D721Med (cell line): ENCODE measurements around the gene IFI27L1.

ENCODE experiments used
- DNase-seq: peaks from one replicate; pipeline ENCODE4 v3.0.0; 2011; ENCODE audit warnings: low spot score; ENCODE audit not compliant: insufficient read length
- FAIRE-seq: peaks from 2 replicates; lab custom pipeline; 2011; peaks lifted over from hg19 to GRCh38; lab: Jason Lieb, UNC
- TF ChIP-seq, protein P1 (sequence below): IDR thresholded peaks from 2 replicates; pipeline ENCODE4 v1.5.1; 2012; ENCODE audit warnings: mild to moderate bottlenecking, control low read depth; ENCODE audit not compliant: insufficient read depth; ENCODE audit errors: missing control alignments

The IFI27L1 gene

DNA sequence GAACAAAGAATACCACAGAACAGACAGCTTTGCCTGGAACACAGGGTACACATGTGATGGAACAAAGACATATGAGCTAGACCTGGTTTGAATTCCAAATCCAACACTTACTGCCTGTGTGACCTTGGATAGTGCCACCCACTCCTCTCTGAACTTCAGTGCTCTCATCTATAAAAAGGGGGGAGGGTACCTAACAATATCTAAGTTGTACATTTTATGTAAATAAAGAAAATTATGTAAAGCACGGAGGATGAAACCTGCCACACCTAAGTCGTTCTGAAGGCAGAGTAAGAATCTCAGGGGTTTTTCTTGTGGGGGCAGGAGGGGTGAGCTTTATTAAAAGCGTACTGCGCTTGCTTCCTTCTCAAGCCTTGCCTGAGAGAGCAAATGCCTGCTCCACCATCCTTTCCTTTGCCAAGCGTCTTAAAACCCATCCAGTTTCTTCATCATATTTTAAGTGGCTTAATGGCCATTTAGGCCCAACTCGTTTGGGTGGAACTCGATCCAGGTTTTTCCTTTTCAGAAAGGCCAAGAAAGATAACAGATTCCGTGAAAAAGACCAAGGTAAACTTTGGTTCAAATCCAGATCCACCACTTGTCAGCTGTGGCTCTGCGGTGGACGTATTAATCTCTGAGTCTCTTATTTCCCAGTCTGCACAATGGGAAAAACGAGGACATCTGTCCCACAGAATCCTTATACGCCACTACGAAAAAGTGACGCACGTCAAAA, 1.1 kb upstream of the IFI27L1 start:
- TF ChIP-seq, protein P1, sequence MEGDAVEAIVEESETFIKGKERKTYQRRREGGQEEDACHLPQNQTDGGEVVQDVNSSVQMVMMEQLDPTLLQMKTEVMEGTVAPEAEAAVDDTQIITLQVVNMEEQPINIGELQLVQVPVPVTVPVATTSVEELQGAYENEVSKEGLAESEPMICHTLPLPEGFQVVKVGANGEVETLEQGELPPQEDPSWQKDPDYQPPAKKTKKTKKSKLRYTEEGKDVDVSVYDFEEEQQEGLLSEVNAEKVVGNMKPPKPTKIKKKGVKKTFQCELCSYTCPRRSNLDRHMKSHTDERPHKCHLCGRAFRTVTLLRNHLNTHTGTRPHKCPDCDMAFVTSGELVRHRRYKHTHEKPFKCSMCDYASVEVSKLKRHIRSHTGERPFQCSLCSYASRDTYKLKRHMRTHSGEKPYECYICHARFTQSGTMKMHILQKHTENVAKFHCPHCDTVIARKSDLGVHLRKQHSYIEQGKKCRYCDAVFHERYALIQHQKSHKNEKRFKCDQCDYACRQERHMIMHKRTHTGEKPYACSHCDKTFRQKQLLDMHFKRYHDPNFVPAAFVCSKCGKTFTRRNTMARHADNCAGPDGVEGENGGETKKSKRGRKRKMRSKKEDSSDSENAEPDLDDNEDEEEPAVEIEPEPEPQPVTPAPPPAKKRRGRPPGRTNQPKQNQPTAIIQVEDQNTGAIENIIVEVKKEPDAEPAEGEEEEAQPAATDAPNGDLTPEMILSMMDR = no peak

DNA sequence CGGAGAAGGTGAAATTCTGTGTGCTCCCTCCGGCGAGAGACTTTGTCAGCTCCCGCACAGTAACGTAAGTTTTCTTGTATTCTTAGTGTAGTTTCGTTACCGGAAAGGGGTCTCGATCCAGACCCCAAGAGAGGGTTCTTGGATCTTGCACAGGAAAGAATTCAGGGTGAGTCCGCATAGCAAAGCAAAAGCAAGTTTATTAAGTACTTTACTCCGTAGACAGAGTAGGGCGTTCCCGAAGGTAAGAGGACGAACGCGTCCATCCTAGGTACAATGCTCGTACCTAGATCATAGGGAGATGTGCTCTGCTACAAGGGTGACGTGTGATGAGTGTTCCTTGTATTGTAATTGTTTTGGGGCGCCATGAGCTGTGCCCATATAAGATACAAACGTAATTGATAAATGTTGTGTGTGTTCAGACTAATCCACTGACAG, 293 bp downstream of the IFI27L1 start:
- no peak for FAIRE-seq
- TF ChIP-seq, protein P1 = no peak
- no peak for DNase-seq

More for the DNA sequence above, 1.1 kb upstream of the IFI27L1 start:
- FAIRE-seq (no peak), DNase-seq (no peak)

DNA sequence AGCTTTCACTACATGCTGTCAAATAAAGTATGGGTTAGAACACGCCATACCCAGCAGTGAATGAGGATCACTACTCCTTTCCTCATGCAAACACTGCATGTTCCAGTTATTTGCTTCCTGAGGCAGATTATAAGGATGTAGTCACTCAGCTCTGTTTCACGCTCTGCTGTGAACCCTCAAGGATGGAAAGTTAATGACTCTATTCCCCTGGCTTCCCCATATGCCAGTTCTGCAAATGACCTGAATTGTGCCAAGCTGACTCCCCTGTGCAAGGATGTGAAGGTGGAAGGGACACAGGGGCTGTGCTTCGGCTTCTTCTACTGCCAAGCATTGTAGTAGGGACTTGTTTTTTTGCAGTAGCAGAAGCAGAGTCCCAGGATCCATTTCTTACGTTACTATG, 6.8 kb downstream of the IFI27L1 start:
- no peak for FAIRE-seq
- no peak for DNase-seq
- TF ChIP-seq, protein P1 = no peak

DNA sequence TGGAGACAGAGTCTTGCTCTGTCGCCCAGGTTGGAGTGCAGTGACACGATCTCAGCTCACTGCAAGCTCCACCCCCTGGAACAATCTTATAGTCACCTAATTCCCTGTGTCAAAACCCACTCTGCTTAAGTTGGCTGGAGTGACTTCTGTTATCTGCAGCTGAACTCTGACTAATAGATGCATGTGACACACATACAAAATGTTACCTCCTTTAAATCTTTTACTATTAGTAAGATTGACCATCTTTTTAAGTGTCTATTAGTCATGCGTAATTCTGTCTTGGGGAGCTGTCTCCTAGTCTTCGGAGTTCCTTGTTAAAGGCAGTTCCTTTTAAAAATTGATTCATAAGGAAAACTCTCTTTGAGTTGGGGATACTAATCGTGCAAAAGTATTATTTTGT, 7.4 kb downstream of the IFI27L1 start:
- FAIRE-seq (no peak), DNase-seq (no peak)
- TF ChIP-seq, protein P1 = no peak

DNA sequence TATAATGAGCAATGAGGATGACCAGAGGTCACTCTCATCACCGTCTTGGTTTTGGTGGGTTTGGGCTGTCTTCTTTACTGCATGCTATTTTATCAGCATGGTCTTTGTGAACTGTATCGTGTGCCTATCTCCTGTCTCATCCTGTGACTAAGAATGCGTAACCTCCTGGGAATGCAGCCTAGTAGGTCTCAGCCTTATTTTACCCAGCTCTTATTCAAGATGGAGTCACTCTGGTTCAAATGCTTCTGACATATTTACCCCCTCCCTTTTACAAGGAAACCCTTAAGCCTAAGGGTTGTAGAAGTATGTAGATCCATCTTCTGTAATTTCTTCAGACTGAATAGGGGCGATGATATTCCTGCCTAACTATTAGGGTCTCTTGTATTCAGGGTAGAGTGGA, 8.4 kb downstream of the IFI27L1 start:
- DNase-seq (no peak), FAIRE-seq (no peak)
- TF ChIP-seq, protein P1 = no peak

DNA sequence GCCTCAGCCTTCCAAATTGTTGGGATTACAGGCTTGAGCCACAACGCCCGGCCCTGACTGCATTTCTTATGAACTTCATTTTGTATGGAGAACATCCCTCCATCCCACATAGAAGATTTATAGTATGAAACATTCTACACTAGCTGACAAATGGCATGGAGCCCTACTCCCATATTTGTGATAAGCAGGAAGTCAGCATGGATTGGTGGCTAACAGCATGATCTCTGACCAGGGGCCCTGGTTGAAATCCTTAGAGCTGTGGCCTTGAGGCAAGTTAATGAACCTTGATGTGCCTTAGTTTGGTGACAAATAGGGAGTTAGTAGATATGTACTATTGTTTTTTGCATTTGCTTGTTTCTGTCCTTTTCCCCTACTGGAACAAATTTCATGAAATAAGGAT, 12.3 kb downstream of the IFI27L1 start:
- TF ChIP-seq, protein P1 = no peak
- no peak for DNase-seq
- FAIRE-seq = no peak

DNA sequence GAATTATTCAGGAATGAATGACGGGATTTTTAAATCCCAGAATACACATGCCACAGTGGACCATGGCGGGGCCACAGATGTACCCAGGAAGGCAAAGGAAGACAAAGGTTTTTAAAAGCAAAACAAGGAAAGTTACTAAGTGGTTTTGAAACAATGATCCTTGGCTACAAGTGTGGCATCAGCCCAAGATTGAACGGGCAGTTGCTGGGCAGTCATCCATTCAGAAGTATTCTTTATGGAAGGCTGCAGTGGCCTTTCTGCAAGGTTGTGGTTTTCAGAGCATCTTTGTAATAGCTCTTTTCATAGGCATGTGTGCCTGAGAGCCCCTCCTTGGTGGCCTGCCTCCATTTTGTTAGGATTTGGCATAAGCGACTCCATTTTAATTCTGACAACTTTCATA, 16.0 kb downstream of the IFI27L1 start:
- TF ChIP-seq, protein P1 = no peak
- no peak for FAIRE-seq

More for the DNA sequence above, 16.0 kb downstream of the IFI27L1 start:
- DNase-seq = no peak
